ENCODE measurements around the gene KIF5A. TPM values are rescaled to one million over a fixed set of nuclear protein-coding genes. Genes with fewer than 3 reads are reported as not detected.
A peak's percentile ranks its signal among the peaks of the same experiment; 100 is the strongest.

KIF5A gene
- total RNA-seq, 1 experiment from 2014 or later, result 0.05 TPM

- peak; percentile 87 to 90 for DNase-seq
Measured at GRCh38 chr12:57590864-57591781, 41.3 kb downstream of the KIF5A start, which contains the start of gene PIP4K2C. Gene PIP4K2C, plus strand, starts transcription at chr12:57591192. Its CDS starts 98 bp downstream, at chr12:57591290.

DNA sequence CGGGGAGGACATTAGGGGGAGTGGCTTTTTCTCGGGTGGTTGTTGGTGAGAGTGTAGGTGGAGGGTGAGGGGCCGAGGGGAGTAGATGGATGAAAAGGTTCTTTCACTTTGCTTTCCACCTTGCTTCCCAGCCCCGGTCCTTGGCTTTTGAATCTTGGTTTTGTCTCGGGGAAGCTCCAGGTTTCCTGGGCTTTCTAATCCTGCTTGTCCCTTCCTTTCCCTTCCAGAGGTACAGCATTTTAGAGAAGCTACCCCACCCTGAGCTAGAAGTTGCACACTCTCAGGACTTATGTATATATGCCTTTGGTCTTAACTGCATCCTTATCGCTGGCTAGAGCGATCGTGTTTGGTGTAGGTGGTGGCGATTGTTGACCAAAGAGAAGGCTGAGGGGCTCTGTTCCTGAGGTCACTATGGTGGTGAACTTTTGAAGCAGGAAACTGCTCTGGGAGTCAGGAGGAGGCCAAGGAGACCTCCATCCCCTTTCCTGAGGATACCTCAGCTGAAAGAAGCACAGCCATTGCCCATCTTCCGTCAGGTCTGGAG lies 42.0 kb downstream of the KIF5A start:
- TF ChIP-seq, protein P1, sequence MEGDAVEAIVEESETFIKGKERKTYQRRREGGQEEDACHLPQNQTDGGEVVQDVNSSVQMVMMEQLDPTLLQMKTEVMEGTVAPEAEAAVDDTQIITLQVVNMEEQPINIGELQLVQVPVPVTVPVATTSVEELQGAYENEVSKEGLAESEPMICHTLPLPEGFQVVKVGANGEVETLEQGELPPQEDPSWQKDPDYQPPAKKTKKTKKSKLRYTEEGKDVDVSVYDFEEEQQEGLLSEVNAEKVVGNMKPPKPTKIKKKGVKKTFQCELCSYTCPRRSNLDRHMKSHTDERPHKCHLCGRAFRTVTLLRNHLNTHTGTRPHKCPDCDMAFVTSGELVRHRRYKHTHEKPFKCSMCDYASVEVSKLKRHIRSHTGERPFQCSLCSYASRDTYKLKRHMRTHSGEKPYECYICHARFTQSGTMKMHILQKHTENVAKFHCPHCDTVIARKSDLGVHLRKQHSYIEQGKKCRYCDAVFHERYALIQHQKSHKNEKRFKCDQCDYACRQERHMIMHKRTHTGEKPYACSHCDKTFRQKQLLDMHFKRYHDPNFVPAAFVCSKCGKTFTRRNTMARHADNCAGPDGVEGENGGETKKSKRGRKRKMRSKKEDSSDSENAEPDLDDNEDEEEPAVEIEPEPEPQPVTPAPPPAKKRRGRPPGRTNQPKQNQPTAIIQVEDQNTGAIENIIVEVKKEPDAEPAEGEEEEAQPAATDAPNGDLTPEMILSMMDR (IDR thresholded peaks at IDR 0.05; ENCODE audit: insufficient read depth in 1 of 2, low read depth in 1 of 2, low read length in 1 of 2, severe bottlenecking in 1 of 2, unreplicated experiment in 1 of 2), result no peak
- TSS peak; percentile 37 for BruUV-seq (replicated peaks)
- Histone ChIP-seq H3K4me1 (peaks cover 17% of the 10 kb centered on the region), H3K36me3 (ENCODE audit: control insufficient read depth, insufficient read depth, low read length) (no peaks in the 10 kb centered on the region; the same call in 1 of the 2 replicates), H3K9me3 (no peaks in the 10 kb centered on the region), H3K4me3 (ENCODE audit: low read depth, low read length) (peak overlapping the region; percentile 80), H3K27me3 (replicated peaks; ENCODE audit: control insufficient read depth, insufficient read depth, low read length) (no peaks in the 10 kb centered on the region)
- H3K36me3 Mint-ChIP-seq (ENCODE audit: insufficient read depth, unreplicated experiment), result peaks cover 26% of the 10 kb centered on the region
- DNase-seq, result peak in 1 of 2 experiments; percentile 56
- H3K9me3 Mint-ChIP-seq (ENCODE audit: unreplicated experiment), result no peaks in the 10 kb centered on the region
- no peaks in the 10 kb centered on the region for H3K27me3 Mint-ChIP-seq (ENCODE audit: insufficient read depth, unreplicated experiment)
- intact Hi-C loops (cut with micrococcal nuclease; ENCODE audit: unreplicated experiment), result loop anchor here (1.0 kb wide), 2 partner anchors 9 to 101 kb away; no protein-coding TSS in a partner anchor
- CTCF ChIA-PET, result interaction anchor here (1.1 to 1.5 kb wide), 4 partner anchors 9 to 145 kb away, joined by 4 to 7 read pairs (median 6); partner anchors contain the start of gene B4GALNT1
- H3K4me3 Mint-ChIP-seq (ENCODE audit: unreplicated experiment), result peak overlapping the region; percentile 90
- peak overlapping the region; percentile 88 for H3K27ac Mint-ChIP-seq (ENCODE audit: unreplicated experiment)
- peaks cover 19% of the 10 kb centered on the region for H3K4me1 Mint-ChIP-seq (ENCODE audit: low read depth, unreplicated experiment)
- POLR2A ChIA-PET, result no interaction called here

More at GRCh38 chr12:57590864-57591781, 41.3 kb downstream of the KIF5A start, which contains the start of gene PIP4K2C:
- H3K4me1 Mint-ChIP-seq (ENCODE audit: low read depth, unreplicated experiment), result peaks cover 19% of the 10 kb centered on the region
- H3K9me3 Mint-ChIP-seq (ENCODE audit: unreplicated experiment), result no peaks in the 10 kb centered on the region
- no peaks in the 10 kb centered on the region for H3K9me3 ChIP-seq
- no TSS peak for BruUV-seq (replicated peaks)
- peaks cover 24% of the 10 kb centered on the region for H3K36me3 Mint-ChIP-seq (ENCODE audit: insufficient read depth, unreplicated experiment)
- H3K4me3 ChIP-seq (ENCODE audit: low read depth, low read length), result peak within 1 kb of the TSS; percentile 80
- TF ChIP-seq, protein P1 (IDR thresholded peaks at IDR 0.05; ENCODE audit: insufficient read depth in 1 of 2, low read depth in 1 of 2, low read length in 1 of 2, severe bottlenecking in 1 of 2, unreplicated experiment in 1 of 2), result no peak
- ChIA-PET CTCF (interaction anchor here (0.7 to 1.5 kb wide), 4 partner anchors 8 to 145 kb away, joined by 3 to 7 read pairs (median 4); partner anchors contain the start of gene B4GALNT1), POLR2A (no interaction called here)
- no peaks in the 10 kb centered on the region for H3K36me3 ChIP-seq (ENCODE audit: control insufficient read depth, insufficient read depth, low read length)
- peaks cover 13% of the 10 kb centered on the region; the same call in 1 of the 2 replicates for H3K4me1 ChIP-seq
- H3K27ac Mint-ChIP-seq (ENCODE audit: unreplicated experiment), result peak within 1 kb of the TSS; percentile 88
- intact Hi-C loops (cut with micrococcal nuclease; ENCODE audit: unreplicated experiment), result loop anchor here (1.0 kb wide), 2 partner anchors 8 to 102 kb away; no protein-coding TSS in a partner anchor
- H3K27me3 ChIP-seq (replicated peaks; ENCODE audit: control insufficient read depth, insufficient read depth, low read length), result no peaks in the 10 kb centered on the region
- H3K27me3 Mint-ChIP-seq (ENCODE audit: insufficient read depth, unreplicated experiment), result no peaks in the 10 kb centered on the region
- peak within 1 kb of the TSS; percentile 90 for H3K4me3 Mint-ChIP-seq (ENCODE audit: unreplicated experiment)

- BruUV-seq (replicated peaks), result no TSS peak
- POLR2A ChIA-PET, result no interaction called here
- Histone ChIP-seq H3K9me3 (no peaks in the 10 kb centered on the region), H3K27me3 (replicated peaks; ENCODE audit: control insufficient read depth, insufficient read depth, low read length) (no peaks in the 10 kb centered on the region), H3K36me3 (ENCODE audit: control insufficient read depth, insufficient read depth, low read length) (no peaks in the 10 kb centered on the region; the same call in 1 of the 2 replicates), H3K4me3 (ENCODE audit: low read depth, low read length) (peak overlapping the region; percentile 80; the same call in 1 of the 2 replicates), H3K4me1 (peaks cover 18% of the 10 kb centered on the region)
- intact Hi-C loops (cut with micrococcal nuclease; ENCODE audit: unreplicated experiment), result no loop called here
- peaks cover 34% of the 10 kb centered on the region for H3K36me3 Mint-ChIP-seq (ENCODE audit: insufficient read depth, unreplicated experiment)
- H3K9me3 Mint-ChIP-seq (ENCODE audit: unreplicated experiment), result no peaks in the 10 kb centered on the region
- peaks cover 19% of the 10 kb centered on the region for H3K4me1 Mint-ChIP-seq (ENCODE audit: low read depth, unreplicated experiment)
- TF ChIP-seq, protein P1 (IDR thresholded peaks at IDR 0.05; ENCODE audit: insufficient read depth in 1 of 2, low read depth in 1 of 2, low read length in 1 of 2, severe bottlenecking in 1 of 2, unreplicated experiment in 1 of 2), result no peak
- CTCF ChIA-PET, result interaction anchor here (1.3 to 1.8 kb wide), 3 partner anchors 10 to 11 kb away, joined by 6 to 12 read pairs (median 7); no protein-coding TSS in a partner anchor
- DNase-seq, result no peak
- no peak overlapping the region for H3K27ac Mint-ChIP-seq (ENCODE audit: unreplicated experiment)
- peak overlapping the region; percentile 90 for H3K4me3 Mint-ChIP-seq (ENCODE audit: unreplicated experiment)
- no peaks in the 10 kb centered on the region for H3K27me3 Mint-ChIP-seq (ENCODE audit: insufficient read depth, unreplicated experiment)
Measured at GRCh38 chr12:57592551-57593165, 42.8 kb downstream of the KIF5A start.

Data from Caco-2 (cell line).